ENCODE measurements around the gene HLA-DMA. TPM values are rescaled to one million over a fixed set of nuclear protein-coding genes. Genes with fewer than 3 reads are reported as not detected.
A peak's percentile ranks its signal among the peaks of the same experiment; 100 is the strongest.

HLA-DMA gene
- total and polyA plus RNA-seq, 2 of the 4 experiments (the other 2 are of a cell fraction): 2.3 to 8.3 TPM

DNA sequence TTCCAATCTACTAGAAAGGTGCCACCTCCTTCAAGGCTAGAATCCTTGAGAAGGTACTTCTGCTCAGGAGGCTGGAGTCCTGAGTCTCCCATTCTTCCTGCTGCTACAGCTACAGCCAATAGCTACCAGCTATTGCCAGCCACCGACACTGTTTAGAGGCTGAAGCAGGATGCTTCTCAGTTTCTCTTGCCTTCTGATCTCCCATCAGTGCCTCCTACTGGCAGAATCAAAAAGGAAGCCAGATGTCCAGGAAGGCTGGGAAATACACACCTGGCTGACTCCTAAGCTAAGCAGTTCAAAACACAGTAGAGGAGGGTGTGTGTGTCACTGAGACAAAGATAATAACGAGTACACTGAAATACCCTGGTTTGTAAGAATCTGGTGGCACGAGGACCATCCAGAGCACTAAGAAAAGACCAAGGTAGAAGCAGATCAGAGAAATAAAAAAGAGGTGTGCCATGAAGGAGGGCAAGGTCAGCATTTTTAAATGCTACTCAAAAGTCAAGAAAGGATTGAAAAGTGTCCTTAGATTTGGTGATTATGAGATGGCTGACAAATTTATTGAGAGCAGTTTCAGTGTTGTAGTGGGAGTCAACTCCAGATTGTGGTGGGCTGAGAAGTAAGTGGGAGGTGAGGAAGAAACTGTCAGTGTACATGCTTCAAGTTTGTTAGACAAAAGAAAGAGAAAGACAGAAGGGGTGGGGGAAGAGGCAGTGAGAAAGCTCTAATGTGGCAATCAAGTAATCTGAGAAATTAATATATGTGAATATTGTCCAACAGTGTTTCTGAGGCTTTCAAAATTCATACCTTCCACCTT is 2.3 kb upstream of the HLA-DMA start:
- ChIA-PET CTCF (interaction anchor here (0.6 to 2.0 kb wide), 9 partner anchors 11 to 117 kb away, joined by 3 to 8 read pairs (median 4); partner anchors contain the start of gene TAP2), POLR2A (ENCODE audit: unreplicated experiment) (interaction anchor here (1.0 kb wide), 1 partner anchor 17 kb away, joined by 3 read pairs; no protein-coding TSS in a partner anchor)
- no peak overlapping the region for H2BK5ac ChIP-seq (ENCODE audit: low read depth, low read length, poor library complexity, severe bottlenecking)
- H3K9me3 ChIP-seq (ENCODE audit: control insufficient read depth, insufficient read depth, low read length): no peaks in the 10 kb centered on the region
- H3K4me2 ChIP-seq (ENCODE audit: low read depth, low read length): no peak overlapping the region
- H3K18ac ChIP-seq (ENCODE audit: low read depth, low read length): no peak overlapping the region
- ATAC-seq (ENCODE audit: low read depth) (no peak), DNase-seq (peak; percentile 13)
- H4K20me1 ChIP-seq (ENCODE audit: insufficient read depth, low read length): no peaks in the 10 kb centered on the region
- WGBS, 2 experiments (ENCODE audit: extremely low coverage in 2 of 2, insufficient read length in 1 of 2): 38% methylated on average over 2 of the region's 3 CpGs; no CpG with 5 or more reads in 1 of the 2 experiments
- BruUV-seq (replicated peaks): no TSS peak
- H3K27me3 ChIP-seq (ENCODE audit: control insufficient read depth, insufficient read depth, low read length): no peaks in the 10 kb centered on the region
- no peak overlapping the region for H4K5ac ChIP-seq (ENCODE audit: low read depth, low read length)
- dilution Hi-C loops (cut with HindIII; ENCODE audit: low sequenced_read_pairs, unreplicated experiment): no loop called here
- H3K4ac ChIP-seq (ENCODE audit: low read depth, low read length): no peak overlapping the region
- H2BK15ac ChIP-seq (ENCODE audit: low read depth, low read length): no peak overlapping the region
- H3K14ac ChIP-seq (replicated peaks; ENCODE audit: low read depth, low read length): no peak overlapping the region
- H3K4me1 ChIP-seq (ENCODE audit: control insufficient read depth, insufficient read depth, low read length): peaks cover 3% of the 10 kb centered on the region; the same call in 1 of the 2 replicates
- no peak overlapping the region for H3K27ac ChIP-seq (ENCODE audit: insufficient read depth, low read length)
- intact Hi-C loops (cut with micrococcal nuclease): no loop called here
- H3K23ac ChIP-seq (ENCODE audit: low read depth, low read length): no peak overlapping the region
- no peaks in the 10 kb centered on the region for H3K36me3 ChIP-seq (ENCODE audit: control insufficient read depth, insufficient read depth, low read length)
- 0 out of 4 replicates have a peak, but pooled peaks cover 0 to 3% of the 10 kb centered on the region in 2 experiments for H3K79me1 ChIP-seq (ENCODE audit: low read depth in 1 of 2, low read length in 2 of 2)
- no peak overlapping the region for H4K8ac ChIP-seq (ENCODE audit: low read depth in 2 of 2, low read length in 2 of 2)
- no peak overlapping the region for H2AK5ac ChIP-seq (ENCODE audit: low read depth, low read length)
- H3K4me3 ChIP-seq (ENCODE audit: insufficient read depth, low read depth, low read length): no peak overlapping the region
- no peak overlapping the region for H2AK9ac ChIP-seq (replicated peaks; ENCODE audit: low read depth, low read length, poor library complexity)
- no peak overlapping the region for H2AFZ ChIP-seq (replicated peaks; ENCODE audit: low read length, poor library complexity)
- no peak overlapping the region for H3K56ac ChIP-seq (ENCODE audit: extremely low read depth, insufficient read depth, low read length)
- in situ Hi-C loops (cut with MboI; ENCODE audit: low sequenced_read_pairs): loop anchor here (25.0 kb wide), 1 partner anchor 768 kb away; the partner anchor contains the start of genes AGER, AGPAT1, GPSM3 and PBX2
- peaks cover 4% of the 10 kb centered on the region; the same call in 1 of the 2 replicates for H3K9me1 ChIP-seq (ENCODE audit: insufficient read depth, low read length)
- no peak overlapping the region for H4K91ac ChIP-seq (ENCODE audit: insufficient read depth, low read depth, low read length)
- no peak overlapping the region for H3K9ac ChIP-seq (ENCODE audit: low read depth, low read length)
- no peak overlapping the region for H2BK120ac ChIP-seq (ENCODE audit: low read depth, low read length)
- no peak overlapping the region for H2BK20ac ChIP-seq (ENCODE audit: low read depth, low read length)
- TF ChIP-seq RCOR1 (IDR thresholded peaks at IDR 0.05; ENCODE audit: insufficient replicate concordance, low read length) (no peak), NFE2L2 (IDR thresholded peaks at IDR 0.05; ENCODE audit: low read depth, low read length) (no peak), FOS (IDR thresholded peaks at IDR 0.05; ENCODE audit: low read depth, low read length) (no peak), RFX5 (IDR thresholded peaks at IDR 0.05; ENCODE audit: low read depth, low read length) (no peak), BHLHE40 (IDR thresholded peaks at IDR 0.05; ENCODE audit: low read depth, low read length) (no peak), MXI1 (IDR thresholded peaks at IDR 0.05; ENCODE audit: borderline replicate concordance, low read depth, low read length) (no peak), MAFK (IDR thresholded peaks at IDR 0.05; ENCODE audit: low read depth, low read length) (peak; percentile 63), RAD21 (IDR thresholded peaks at IDR 0.05; ENCODE audit: low read length) (0 out of 2 replicates have a peak, but pooled peaks have one; percentile 19), MAZ (IDR thresholded peaks at IDR 0.05; ENCODE audit: borderline replicate concordance, low read depth, low read length) (no peak), CHD1 (IDR thresholded peaks at IDR 0.05; ENCODE audit: low read depth, low read length) (no peak), CEBPB (IDR thresholded peaks at IDR 0.05; ENCODE audit: low read depth, low read length) (no peak), POLR2A (IDR thresholded peaks at IDR 0.05; ENCODE audit: low read depth, low read length) (no peak)
- TF ChIP-seq, protein P1, sequence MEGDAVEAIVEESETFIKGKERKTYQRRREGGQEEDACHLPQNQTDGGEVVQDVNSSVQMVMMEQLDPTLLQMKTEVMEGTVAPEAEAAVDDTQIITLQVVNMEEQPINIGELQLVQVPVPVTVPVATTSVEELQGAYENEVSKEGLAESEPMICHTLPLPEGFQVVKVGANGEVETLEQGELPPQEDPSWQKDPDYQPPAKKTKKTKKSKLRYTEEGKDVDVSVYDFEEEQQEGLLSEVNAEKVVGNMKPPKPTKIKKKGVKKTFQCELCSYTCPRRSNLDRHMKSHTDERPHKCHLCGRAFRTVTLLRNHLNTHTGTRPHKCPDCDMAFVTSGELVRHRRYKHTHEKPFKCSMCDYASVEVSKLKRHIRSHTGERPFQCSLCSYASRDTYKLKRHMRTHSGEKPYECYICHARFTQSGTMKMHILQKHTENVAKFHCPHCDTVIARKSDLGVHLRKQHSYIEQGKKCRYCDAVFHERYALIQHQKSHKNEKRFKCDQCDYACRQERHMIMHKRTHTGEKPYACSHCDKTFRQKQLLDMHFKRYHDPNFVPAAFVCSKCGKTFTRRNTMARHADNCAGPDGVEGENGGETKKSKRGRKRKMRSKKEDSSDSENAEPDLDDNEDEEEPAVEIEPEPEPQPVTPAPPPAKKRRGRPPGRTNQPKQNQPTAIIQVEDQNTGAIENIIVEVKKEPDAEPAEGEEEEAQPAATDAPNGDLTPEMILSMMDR (conservative IDR thresholded peaks at IDR 0.05; ENCODE audit: low read depth, low read length): peak; percentile 35
- TF ChIP-seq, protein P2, sequence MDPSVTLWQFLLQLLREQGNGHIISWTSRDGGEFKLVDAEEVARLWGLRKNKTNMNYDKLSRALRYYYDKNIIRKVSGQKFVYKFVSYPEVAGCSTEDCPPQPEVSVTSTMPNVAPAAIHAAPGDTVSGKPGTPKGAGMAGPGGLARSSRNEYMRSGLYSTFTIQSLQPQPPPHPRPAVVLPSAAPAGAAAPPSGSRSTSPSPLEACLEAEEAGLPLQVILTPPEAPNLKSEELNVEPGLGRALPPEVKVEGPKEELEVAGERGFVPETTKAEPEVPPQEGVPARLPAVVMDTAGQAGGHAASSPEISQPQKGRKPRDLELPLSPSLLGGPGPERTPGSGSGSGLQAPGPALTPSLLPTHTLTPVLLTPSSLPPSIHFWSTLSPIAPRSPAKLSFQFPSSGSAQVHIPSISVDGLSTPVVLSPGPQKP (IDR thresholded peaks at IDR 0.05; ENCODE audit: borderline replicate concordance, low read depth, low read length): no peak
